ENCODE results near the gene NECTIN2.

The NECTIN2 gene

GRCh38 chr19:44931541-44931940 lies 85.4 kb downstream of the NECTIN2 start:
- DNase-seq (ENCODE audit: insufficient read length, low spot score) (no peak), FAIRE-seq (no peak)
- TF ChIP-seq POLR2A (IDR thresholded peaks at IDR 0.05; ENCODE audit: low read depth, low read length): no peak

All from H54 (cell line).